A673 (cell line): ENCODE data around the gene CHRNA4. TPM values are rescaled to one million over a fixed set of nuclear protein-coding genes. Genes with fewer than 3 reads are reported as not detected.

Experiments used
- BruUV-seq: library from RNA; stranded (reverse); fragments of 400-500 nt; replicated peaks from 2 replicates; lab custom pipeline; 2021; lab: Mats Ljungman, UMichigan
- CTCF ChIA-PET: fragments of 300-600 bp; sonication (Branson Sonifier 250); formaldehyde crosslinking; loops from one replicate; lab custom pipeline; 2022; ENCODE audit warnings: antibody characterized with exemption; lab: Charles Lee
- POLR2A ChIA-PET: fragments of 300-600 bp; sonication (Branson Sonifier 250); formaldehyde crosslinking; loops from one replicate; lab custom pipeline; 2022; ENCODE audit warnings: antibody characterized with exemption; ENCODE audit not compliant: low non-redundant PET; lab: Charles Lee
- DNase-seq: peaks from one replicate; pipeline ENCODE4 v3.0.0-alpha.2; 2015; ENCODE audit warnings: low spot score
- H3K27ac ChIP-seq: fragments of 200-600 bp; sonication (generic); 2 replicates; pipeline ENCODE4 v1.5.1; 2016; ENCODE audit warnings: mixed run types, low read depth, mild to moderate bottlenecking, mixed read lengths, antibody characterized with exemption, low read length; ENCODE audit not compliant: poor library complexity, severe bottlenecking
- H3K27me3 ChIP-seq: fragments of 200-600 bp; sonication (generic); replicated peaks from 2 replicates; pipeline ENCODE4 v1.6.1; 2017; ENCODE audit warnings: mixed run types, low read depth, mild to moderate bottlenecking, mixed read lengths, antibody characterized with exemption, low read length; ENCODE audit not compliant: insufficient read depth, poor library complexity
- H3K36me3 ChIP-seq: fragments of 200-600 bp; sonication (generic); 2 replicates; pipeline ENCODE4 v1.6.1; 2016; ENCODE audit warnings: mixed run types, mild to moderate bottlenecking, mixed read lengths, antibody characterized with exemption, low read length; ENCODE audit not compliant: insufficient read depth, poor library complexity, severe bottlenecking
- H3K4me1 ChIP-seq: fragments of 200-600 bp; sonication (generic); 2 replicates; pipeline ENCODE4 v1.6.1; 2017; ENCODE audit warnings: mixed run types, mild to moderate bottlenecking, mixed read lengths, antibody characterized with exemption, low read length; ENCODE audit not compliant: insufficient read depth, poor library complexity, severe bottlenecking
- H3K4me3 ChIP-seq: fragments of 200-600 bp; sonication (generic); 2 replicates; pipeline ENCODE4 v1.5.1; 2016; ENCODE audit warnings: low read depth, mixed run types, mild to moderate bottlenecking, mixed read lengths, low read length; ENCODE audit not compliant: poor library complexity, severe bottlenecking
- H3K9me3 ChIP-seq: fragments of 200-600 bp; sonication (generic); 2 replicates; pipeline ENCODE4 v1.6.1; 2016; ENCODE audit warnings: mixed run types, low read depth, mild to moderate bottlenecking, mixed read lengths, antibody characterized with exemption, low read length; ENCODE audit not compliant: poor library complexity, severe bottlenecking
- CTCF ChIP-seq: fragments of 300-800, 200-600 bp; sonication (generic); conservative IDR thresholded peaks from 2 replicates; pipeline ENCODE4 v1.5.1; 2017; ENCODE audit warnings: low read depth, mild to moderate bottlenecking, antibody characterized with exemption, low read length, moderate library complexity, mixed read lengths
- EZH2 ChIP-seq: fragments of 200-600 bp; sonication (generic); IDR thresholded peaks from 2 replicates; pipeline ENCODE4 v1.6.1; 2017; ENCODE audit warnings: borderline replicate concordance, low read depth, mild to moderate bottlenecking, mixed read lengths, antibody characterized with exemption, low read length; ENCODE audit not compliant: poor library complexity, severe bottlenecking
- intact Hi-C: fragments of 100-400 bp; cut with micrococcal nuclease; formaldehyde crosslinking; loops from one replicate; pipeline ENCODE4 v1.10.0; 2022; ENCODE audit not compliant: unreplicated experiment
- total RNA-seq: library from RNA; stranded (reverse); gene quantifications from 2 replicates; pipeline ENCODE4 v1.2.3, GENCODE V29; 2021

CHRNA4 gene
- total RNA-seq, 1 experiment from 2014 or later: 0.26 TPM

- no peak for DNase-seq
- H3K9me3 ChIP-seq: peaks cover 11% of the 10 kb centered on the region
- H3K36me3 ChIP-seq: no peaks in the 10 kb centered on the region
- no TSS peak for BruUV-seq
- POLR2A ChIA-PET: no interaction called here
- no peak overlapping the region for H3K27ac ChIP-seq
- intact Hi-C loops: no loop called here
- no peaks in the 10 kb centered on the region for H3K4me1 ChIP-seq
- CTCF ChIA-PET: no interaction called here
- H3K4me3 ChIP-seq: no peak overlapping the region
- TF ChIP-seq EZH2 (no peak), CTCF (no peak)
- peaks cover 6% of the 10 kb centered on the region for H3K27me3 ChIP-seq
These were observed 24.7 kb upstream of the CHRNA4 start for GRCh38 chr20:63385819-63386218.

GRCh38 chr20:63384336-63384735 lies 23.2 kb upstream of the CHRNA4 start:
- POLR2A ChIA-PET: no interaction called here
- intact Hi-C loops: no loop called here
- BruUV-seq: no TSS peak

GRCh38 chr20:63383556-63383955 lies 22.4 kb upstream of the CHRNA4 start:
- intact Hi-C loops: no loop called here
- POLR2A ChIA-PET: no interaction called here

More at GRCh38 chr20:63384336-63384735, 23.2 kb upstream of the CHRNA4 start:
- Histone ChIP-seq H3K27ac (no peak overlapping the region), H3K4me1 (no peaks in the 10 kb centered on the region), H3K36me3 (no peaks in the 10 kb centered on the region), H3K9me3 (peaks cover 11% of the 10 kb centered on the region), H3K4me3 (no peak overlapping the region), H3K27me3 (peaks cover 6% of the 10 kb centered on the region)
- no peak for DNase-seq
- CTCF ChIA-PET: no interaction called here
- TF ChIP-seq EZH2 (no peak), CTCF (no peak)

More at GRCh38 chr20:63383556-63383955, 22.4 kb upstream of the CHRNA4 start:
- CTCF ChIA-PET: no interaction called here
- H3K27me3 ChIP-seq: no peaks in the 10 kb centered on the region
- no peaks in the 10 kb centered on the region for H3K36me3 ChIP-seq
- peaks cover 11% of the 10 kb centered on the region for H3K9me3 ChIP-seq
- no peak for DNase-seq
- H3K4me3 ChIP-seq: no peak overlapping the region
- TF ChIP-seq CTCF (no peak), EZH2 (no peak)
- no peaks in the 10 kb centered on the region for H3K4me1 ChIP-seq
- no peak overlapping the region for H3K27ac ChIP-seq
- BruUV-seq: no TSS peak
